Femur (tissue), 1 donor: ENCODE results near the gene UCKL1.
"Not testable (repeated sequence)": the region's sequence is repeated elsewhere in the genome, so short reads cannot be mapped to it uniquely, and the experiment has no call there.

Experiments
- DNase-seq: peaks from one replicate; pipeline ENCODE4 v3.0.0-alpha.2; 2017

UCKL1 gene

DNA sequence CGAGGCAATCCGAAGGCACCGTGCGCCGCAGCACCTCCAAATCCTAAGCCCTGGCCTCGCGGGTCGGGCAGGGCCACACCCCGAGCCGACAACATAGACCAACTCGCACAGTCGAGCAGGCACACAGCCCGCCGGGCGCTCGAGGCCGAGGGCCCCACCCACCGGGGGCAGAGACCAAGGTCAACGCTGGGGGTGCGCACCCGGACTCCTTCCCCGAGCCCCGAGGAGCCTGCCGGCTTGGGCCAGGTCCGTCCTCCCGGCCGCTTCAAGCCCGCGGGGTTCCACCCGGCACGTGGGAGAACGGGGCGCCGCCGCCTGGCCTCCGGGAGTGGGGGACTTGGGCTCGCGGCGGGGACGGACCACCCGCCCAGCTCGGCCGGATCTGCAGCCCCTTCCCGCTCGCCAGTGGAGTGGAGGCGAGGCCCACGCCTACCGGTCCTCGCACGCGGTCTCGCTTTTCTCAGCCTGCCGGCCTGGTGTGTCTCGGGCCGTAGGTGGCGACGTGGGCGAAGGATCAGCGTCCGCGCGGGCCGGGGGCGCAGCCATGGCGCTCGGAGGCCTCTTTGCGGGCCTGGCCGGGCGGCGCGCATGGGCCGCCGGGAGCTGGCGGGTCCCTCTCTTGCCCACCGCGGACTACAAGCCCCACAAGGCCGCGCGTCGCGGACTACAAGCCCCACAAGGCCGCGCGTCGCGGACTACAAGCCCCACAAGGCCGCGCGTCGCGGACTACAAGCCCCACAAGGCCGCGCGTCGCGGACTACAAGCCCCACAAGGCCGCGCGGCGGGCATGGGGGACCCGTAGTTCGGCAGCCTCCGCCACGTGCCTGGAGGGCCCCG, at the start of gene UCKL1:
Gene UCKL1, minus strand, starts transcription at position 590 of the 837 bp plus-strand sequence. Its CDS starts 44 bp downstream, at position 546.
- peak; percentile 93 for DNase-seq

GRCh38 chr20:64005394-64005793, 49.2 kb upstream of the UCKL1 start:
- no peak for DNase-seq

DNA sequence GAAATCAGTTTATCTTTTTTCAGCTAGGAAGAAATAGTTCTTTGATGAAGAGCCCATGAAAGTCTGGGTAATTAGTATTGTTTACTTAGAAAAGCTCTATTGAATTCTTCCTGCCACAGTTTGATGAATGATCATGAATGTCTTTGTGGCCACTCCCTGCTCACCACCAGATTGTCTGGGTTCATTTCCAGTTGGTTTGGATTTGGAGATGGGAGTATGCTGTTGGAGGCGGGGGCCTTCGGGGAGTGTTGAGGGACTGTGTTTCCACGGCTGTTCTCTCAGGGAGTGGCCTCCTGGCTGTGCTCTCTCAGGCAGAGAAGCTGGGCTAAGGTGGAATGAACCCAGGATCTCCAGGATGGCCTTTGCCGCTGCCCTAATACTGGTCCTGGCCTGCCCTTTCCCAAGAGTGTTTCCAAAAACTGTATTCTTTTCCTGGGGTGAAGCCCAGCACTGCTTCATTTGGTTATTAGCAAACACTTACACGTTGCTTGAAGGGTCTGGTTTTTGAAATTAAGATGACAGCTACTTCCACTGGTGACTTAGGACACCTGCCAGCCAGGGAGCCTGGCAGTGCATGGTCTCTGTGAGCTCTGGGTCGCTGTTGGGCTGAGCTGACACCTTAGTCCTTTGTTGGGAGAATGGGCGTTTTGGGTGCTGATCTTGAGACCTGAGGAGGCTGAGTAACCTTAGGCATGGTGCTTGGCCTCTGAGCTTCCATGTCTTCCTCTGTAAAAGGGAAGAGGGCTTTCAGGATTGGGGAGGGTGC, 47.9 kb upstream of the UCKL1 start:
- no peak for DNase-seq

DNA sequence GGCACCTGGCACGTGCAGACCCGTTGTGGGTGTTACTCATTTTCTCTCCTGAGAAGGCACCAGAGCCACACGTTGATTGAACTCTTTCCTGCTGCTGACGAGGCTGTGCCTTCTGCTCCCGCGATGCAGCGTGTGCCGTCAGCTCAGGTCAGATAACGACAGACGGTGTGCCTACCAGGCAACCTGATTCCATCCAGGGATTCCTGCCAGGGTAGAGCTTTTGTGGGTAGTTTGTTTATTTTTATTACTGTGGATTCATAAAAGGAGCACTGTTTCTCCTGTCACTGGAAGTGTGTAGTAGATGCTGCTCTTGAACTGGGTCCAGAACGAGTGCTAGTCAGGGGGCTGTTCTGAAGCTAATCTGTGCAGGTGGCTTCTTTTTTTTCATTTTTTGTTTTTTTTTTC, 45.4 kb upstream of the UCKL1 start:
- DNase-seq: no peak

GRCh38 chr20:64000906-64001305, 44.7 kb upstream of the UCKL1 start:
- DNase-seq: no peak

DNA sequence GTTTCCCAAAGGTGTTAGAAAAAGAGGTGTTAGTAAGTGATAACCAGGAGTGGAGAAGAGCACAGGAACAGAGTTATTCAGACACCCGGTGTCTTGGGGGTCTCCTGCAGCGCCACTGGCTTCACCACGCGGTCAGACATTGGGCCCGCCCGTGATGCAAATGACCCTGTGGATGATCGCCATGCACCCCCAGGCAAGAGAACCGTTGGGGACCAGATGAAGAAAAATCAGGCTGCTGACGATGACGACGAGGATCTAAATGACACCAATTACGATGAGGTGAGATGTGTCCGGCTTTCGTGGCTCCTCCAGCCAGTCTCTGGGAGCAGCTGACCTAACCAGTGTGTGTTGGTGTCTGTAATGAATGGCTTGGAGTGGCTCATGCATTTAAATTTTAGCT, 26.7 kb upstream of the UCKL1 start:
- no peak for DNase-seq

DNA sequence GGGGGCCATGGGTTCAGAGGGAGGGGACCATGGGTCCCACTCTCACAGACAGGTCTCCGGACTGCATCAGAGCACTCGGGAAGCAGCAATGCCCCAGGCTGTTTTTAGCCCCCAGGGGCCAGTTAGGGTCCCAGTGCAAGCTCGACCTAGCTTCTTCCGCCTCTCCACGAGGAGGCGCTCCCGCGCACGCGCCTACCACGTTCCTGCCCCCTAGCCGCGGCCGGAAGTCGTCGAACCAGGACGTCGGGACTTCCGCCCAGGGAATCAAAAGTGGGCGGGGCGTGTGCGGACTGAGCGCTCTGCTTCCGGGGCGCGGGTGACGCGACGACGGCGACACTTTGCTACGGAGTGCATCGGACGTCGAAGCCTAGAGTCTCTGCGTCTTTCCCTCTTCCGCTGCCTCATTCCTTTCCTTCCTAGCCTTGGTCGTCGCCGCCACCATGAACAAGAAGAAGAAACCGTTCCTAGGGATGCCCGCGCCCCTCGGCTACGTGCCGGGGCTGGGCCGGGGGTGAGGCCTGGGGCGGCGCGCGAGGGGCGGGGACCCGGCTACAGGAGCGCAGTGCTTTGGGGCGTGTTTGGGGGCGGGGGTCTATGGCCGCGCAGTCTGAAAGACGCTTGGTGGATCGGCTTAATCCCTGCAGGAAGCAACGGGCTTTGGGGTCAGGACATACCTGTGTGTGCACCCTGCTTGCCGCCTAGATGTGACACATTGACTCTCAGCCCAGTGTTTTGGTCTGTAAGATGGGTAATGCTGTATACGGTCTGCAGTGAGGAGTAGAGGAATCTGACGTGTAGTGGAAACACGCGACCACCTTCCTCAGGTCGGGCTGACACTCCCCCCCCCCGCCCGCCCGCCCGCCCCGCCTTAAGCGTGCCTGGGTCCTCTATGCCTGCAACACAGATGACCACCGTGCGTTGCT, 24.9 kb upstream of the UCKL1 start, which contains the start of gene PRPF6:
Gene PRPF6, plus strand, starts transcription at position 327 of the 923 bp plus-strand sequence. Its CDS starts 114 bp downstream, at position 441.
- peak; percentile 97 for DNase-seq

DNA sequence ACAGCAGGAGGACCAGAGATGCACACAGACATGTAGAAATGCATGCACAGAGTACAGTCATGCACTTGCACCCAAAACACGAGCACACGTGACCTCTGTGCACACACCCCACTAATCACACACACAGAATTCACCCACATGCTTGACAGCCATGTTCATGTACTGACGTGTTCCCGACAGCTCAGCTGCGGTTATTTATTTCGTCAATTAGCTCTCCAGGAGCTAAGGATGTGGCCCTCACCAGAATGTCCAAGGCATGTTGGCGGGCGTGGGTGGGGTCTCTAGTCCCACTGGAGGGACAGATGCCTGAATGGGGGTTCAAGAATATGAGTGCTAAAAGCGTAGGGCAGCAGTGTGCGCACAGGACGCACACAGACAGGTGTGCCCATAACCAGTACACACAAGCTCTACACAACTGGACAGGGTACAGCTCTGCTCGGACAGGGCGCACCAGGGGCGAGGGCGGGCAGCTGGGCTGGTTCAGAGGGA, 24.1 kb upstream of the UCKL1 start:
- DNase-seq: no peak

GRCh38 chr20:63979557-63980316, 23.5 kb upstream of the UCKL1 start, which contains the start of gene SAMD10:
SAMD10 (minus strand) TSS chr20:63979642; CDS start chr20:63979467, 175 bp downstream.
- DNase-seq: peak; percentile 84

DNA sequence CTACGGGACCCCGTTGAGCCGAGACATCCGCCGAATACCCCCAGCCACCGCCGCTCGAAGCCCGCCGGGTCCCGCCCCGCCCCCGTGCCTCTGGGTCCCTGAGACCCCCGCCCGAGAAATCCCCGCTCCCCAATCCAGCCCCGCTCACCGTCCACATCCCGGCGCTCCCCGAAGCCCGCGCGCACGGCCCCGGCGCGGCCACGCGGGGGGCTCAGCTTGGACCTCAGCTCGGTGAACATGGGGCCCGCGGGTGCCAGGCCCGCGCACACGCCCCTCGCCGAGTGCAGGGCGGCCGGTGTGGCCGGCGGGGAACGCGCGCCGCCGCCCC, 23.0 kb upstream of the UCKL1 start:
- DNase-seq: peak; percentile 32

DNA sequence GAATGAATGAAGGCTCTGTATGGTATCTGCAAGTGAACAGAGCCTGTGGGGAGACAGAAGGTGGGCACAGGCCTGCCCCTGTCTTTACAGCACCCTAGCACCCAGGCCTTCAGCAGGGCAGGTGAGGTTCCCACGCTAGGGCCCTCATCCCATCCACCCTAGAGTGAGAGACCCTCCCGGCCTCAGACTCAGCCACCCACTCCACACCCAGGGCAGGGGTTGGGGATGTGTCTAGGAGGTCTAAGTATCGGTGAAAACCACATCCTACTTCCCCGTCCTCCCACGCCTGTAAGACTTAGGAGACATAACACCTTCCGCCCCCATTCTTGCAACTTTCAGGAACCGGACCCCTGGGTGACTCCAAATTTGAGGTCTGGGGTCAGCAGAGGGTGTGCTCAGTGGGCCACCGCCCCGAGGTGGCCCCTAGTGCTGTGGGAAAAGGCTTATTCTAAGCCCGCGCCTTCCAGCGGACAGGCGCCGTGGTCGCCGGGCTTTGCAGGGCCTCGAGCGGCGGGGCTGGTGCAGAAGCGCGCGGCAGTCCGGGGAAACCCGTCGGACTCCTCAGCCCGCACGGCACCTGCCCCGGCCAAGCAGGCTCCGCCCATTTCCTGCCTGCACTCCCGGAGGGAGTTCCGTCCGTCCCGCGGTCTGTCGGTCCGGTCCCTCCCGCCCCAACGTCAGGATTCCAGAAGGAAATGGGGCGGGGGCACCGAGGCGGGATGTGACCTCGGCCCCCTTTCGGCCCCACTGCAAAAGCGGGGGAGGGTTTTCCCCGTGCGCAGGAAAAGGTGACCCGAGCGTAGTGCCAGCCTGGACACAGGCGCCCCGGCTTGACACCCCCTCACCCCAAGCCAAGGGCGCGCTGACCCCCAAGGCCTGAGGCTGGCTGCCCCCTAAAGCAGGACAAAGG, 22.4 kb upstream of the UCKL1 start:
- peak; percentile 62 for DNase-seq

GRCh38 chr20:63977739-63978276, 21.6 kb upstream of the UCKL1 start:
- DNase-seq: no peak

DNA sequence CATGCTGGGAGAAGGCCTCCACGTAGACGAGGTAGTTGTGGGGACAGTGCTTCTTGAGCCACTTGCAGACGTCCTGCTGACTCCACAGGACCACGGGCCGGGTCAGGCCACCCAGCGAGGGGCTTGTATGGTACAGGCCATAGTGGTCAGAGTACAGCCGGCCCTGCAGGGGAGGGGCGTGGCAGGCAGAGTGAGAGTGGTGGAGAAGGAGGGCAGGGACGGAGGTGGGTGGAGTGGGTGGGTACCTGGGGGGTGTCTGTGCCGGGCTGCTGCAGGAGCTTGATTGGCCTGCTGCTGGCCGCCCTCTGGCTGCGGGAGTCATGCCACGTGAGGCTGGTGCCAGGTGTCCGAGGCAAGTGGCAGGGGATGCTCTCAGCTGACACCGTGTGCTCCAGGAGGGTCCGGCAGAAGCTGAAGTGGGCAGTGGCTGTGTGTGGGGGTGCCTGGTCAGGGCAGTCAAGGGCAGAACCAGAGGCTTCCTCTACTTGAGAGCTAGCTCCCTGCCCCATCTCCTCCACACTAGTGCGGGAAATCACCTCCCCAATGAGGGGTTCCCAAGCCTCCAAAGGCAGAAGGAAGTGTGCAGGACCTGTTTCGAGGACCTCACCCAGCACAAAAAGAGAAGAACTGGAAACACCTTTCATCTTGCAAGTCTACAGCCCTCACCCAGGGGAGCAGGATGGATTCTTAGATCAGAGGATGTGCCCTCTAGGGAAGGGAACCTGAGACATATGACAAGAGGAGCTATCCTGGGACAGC, 20.9 kb upstream of the UCKL1 start:
- DNase-seq: no peak

DNA sequence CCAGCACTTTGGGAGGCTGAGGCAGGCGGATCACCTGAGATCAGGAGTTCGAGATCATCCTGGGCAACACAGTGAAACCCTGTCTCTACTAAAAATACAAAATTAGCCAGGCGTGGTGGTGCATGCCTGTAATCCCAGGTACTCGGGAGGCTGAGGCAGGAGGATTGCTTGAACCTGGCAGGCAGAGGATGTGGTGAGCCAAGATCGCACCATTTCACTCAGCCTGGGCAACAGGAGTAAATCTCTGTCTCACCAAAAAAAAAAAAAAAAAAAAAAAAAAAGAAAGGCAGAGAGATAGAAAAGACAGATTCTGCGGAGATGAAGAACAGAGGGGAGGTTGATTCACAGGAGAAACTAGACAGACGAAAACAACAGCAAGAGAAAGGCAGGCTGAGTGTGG, 20.3 kb upstream of the UCKL1 start:
- not testable (repeated sequence) for DNase-seq

- peak; percentile 38 for DNase-seq
Observed at GRCh38 chr20:63974402-63975200, 18.4 kb upstream of the UCKL1 start.

DNA sequence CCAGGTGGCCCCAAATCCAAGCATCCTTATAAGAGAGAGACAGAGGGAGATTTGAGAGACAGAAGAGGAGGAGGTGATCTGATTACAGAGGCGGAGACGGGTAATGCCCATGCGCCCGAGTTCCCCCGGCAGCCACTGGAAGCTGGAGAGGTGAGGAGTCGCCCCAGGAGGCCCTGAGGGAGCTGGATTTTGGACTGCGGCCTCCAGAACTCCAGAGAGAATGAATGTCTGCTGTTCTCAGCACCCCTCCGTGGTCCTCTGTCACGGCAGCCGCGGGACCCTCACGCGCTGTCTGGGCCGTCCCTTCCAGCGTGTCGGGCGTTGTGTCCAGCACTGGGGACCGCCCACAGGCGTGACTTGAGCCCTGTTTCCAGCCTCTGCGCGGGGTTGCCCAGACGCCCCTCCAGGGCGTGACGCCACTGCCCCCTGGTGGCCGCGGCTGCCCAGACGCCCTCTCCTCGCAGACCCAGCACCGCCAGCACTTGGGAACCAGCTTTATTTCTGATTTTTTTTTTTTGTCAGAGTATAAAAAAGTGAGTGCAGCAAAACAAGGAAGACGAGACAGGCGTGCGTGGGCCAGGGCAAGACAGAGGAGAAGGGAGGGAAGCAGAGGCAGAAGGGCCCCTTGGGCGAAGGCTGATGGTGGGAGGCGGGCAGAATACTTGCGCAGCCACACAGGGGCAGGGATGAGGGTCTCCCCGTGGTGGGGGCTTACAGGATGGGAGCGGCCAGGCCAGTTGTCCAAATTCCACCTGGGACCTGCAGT, 17.6 kb upstream of the UCKL1 start:
- DNase-seq: peak; percentile 93

GRCh38 chr20:63973160-63973479, 16.9 kb upstream of the UCKL1 start:
- DNase-seq: no peak
